Keratinocyte (primary cell): Measurements from ENCODE around the gene PKHD1. TPM values are rescaled to one million over a fixed set of nuclear protein-coding genes. Genes with fewer than 3 reads are reported as not detected.

ENCODE experiments used
- DNase-seq: peaks from one replicate; pipeline ENCODE4 v3.0.0-alpha.2; 2011; ENCODE audit warnings: low read depth, missing footprints, low spot score
- FAIRE-seq: peaks from 2 replicates; lab custom pipeline; 2011; peaks lifted over from hg19 to GRCh38; lab: Jason Lieb, UNC
- H2AFZ ChIP-seq: 2 replicates; pipeline ENCODE4 v1.6.0; 2012; ENCODE audit warnings: low read length, control low read depth, inconsistent platforms; ENCODE audit not compliant: control insufficient read depth
- H3K27ac ChIP-seq: 2 replicates; pipeline ENCODE4 v1.5.1; 2011; ENCODE audit warnings: low read length; ENCODE audit not compliant: control insufficient read depth, insufficient read depth
- H3K27me3 ChIP-seq: 3 replicates; pipeline ENCODE4 v1.6.0; 2011; ENCODE audit warnings: low read length; ENCODE audit not compliant: control insufficient read depth, insufficient read depth; ENCODE audit errors: extremely low read depth
- H3K36me3 ChIP-seq, 2 experiments: 2 replicates in 1 of 2; 3 replicates in 1 of 2; pipeline ENCODE4 v1.5.1; 2011; ENCODE audit warnings: low read length in 2 of 2, mild to moderate bottlenecking in 1 of 2; ENCODE audit not compliant: control insufficient read depth in 2 of 2, insufficient read depth in 2 of 2; ENCODE audit errors: extremely low read depth in 1 of 2
- H3K4me1 ChIP-seq: 3 replicates; pipeline ENCODE4 v1.5.1; 2011; ENCODE audit warnings: low read length; ENCODE audit not compliant: control insufficient read depth, insufficient read depth; ENCODE audit errors: extremely low read depth
- H3K4me2 ChIP-seq: 3 replicates; pipeline ENCODE4 v1.6.0; 2011; ENCODE audit warnings: low read depth, low read length; ENCODE audit not compliant: control insufficient read depth, insufficient read depth; ENCODE audit errors: extremely low read depth
- H3K4me3 ChIP-seq, 3 experiments: fragments of 200-600 bp in 1 of 3; sonication (generic) in 1 of 3; 2 replicates in 2 of 3; 3 replicates in 1 of 3; pipeline ENCODE4 v1.5.1; 2011 to 2016; ENCODE audit warnings: low read length in 3 of 3, mild to moderate bottlenecking in 3 of 3, control low read depth in 2 of 3, inconsistent platforms in 1 of 3, low read depth in 1 of 3, mixed read lengths in 1 of 3, mixed run types in 1 of 3, moderate library complexity in 1 of 3; ENCODE audit not compliant: control insufficient read depth in 2 of 3, insufficient read depth in 2 of 3; ENCODE audit errors: extremely low read depth in 1 of 3
- H3K79me2 ChIP-seq: 2 replicates; pipeline ENCODE4 v1.6.0; 2012; ENCODE audit warnings: low read length; ENCODE audit not compliant: control insufficient read depth, insufficient read depth
- H3K9ac ChIP-seq: 3 replicates; pipeline ENCODE4 v1.6.0; 2011; ENCODE audit warnings: low read length; ENCODE audit not compliant: control insufficient read depth, insufficient read depth; ENCODE audit errors: extremely low read depth
- H3K9me1 ChIP-seq: 3 replicates; pipeline ENCODE4 v1.6.0; 2011; ENCODE audit warnings: low read length; ENCODE audit not compliant: control insufficient read depth, insufficient read depth; ENCODE audit errors: extremely low read depth
- H3K9me3 ChIP-seq: 2 replicates; pipeline ENCODE4 v1.5.1; 2012; ENCODE audit warnings: low read depth, low read length; ENCODE audit not compliant: control insufficient read depth
- H4K20me1 ChIP-seq: 3 replicates; pipeline ENCODE4 v1.6.0; 2011; ENCODE audit warnings: low read length; ENCODE audit not compliant: control insufficient read depth, insufficient read depth; ENCODE audit errors: extremely low read depth
- EZH2 ChIP-seq: IDR thresholded peaks from one replicate; pipeline ENCODE4 v1.6.1; 2012; ENCODE audit warnings: inconsistent platforms, mild to moderate bottlenecking, low read length, moderate library complexity
- dilution Hi-C: fragments of 300-500 bp; cut with MboI; formaldehyde crosslinking; loops from one replicate; pipeline ENCODE4 v1.7.0; 2020; ENCODE audit warnings: low sequenced_read_pairs; ENCODE audit not compliant: extremely low pct_ligation_motif_present
- polyA plus RNA-seq, 5 experiments: library from polyadenylated mRNA; depleted of rRNA in 3 of 5; stranded (reverse) in 3 of 5; stranded (forward) in 1 of 5; unstranded in 1 of 5; fragments of >200 nt; gene quantifications; 1 replicate in 1 of 5; 2 replicates in 3 of 5; 3 replicates in 1 of 5; pipeline versions ENCODE4 v1.2.1 to v1.2.3, GENCODE V29; 2011 to 2012; ENCODE audit warnings: missing spikeins in 2 of 5, low read depth in 1 of 5, low replicate concordance in 1 of 5
- TF ChIP-seq, protein P1 (sequence below), 3 experiments: IDR thresholded peaks in 1 of 3; conservative IDR thresholded peaks in 1 of 3; optimal IDR thresholded peaks in 1 of 3; 2 replicates in 2 of 3; 3 replicates in 1 of 3; pipeline versions ENCODE3 to v1.5.1; 2011; ENCODE audit warnings: low read length in 3 of 3, mild to moderate bottlenecking in 3 of 3, moderate library complexity in 2 of 3, control low read depth in 1 of 3, inconsistent platforms in 1 of 3; ENCODE audit not compliant: insufficient read depth in 2 of 3; ENCODE audit errors: extremely low read depth in 1 of 3

Gene PKHD1
- polyA plus RNA-seq, 1 donor (not counting 4 experiments of a cell fraction or from before 2014, with no cell fraction given): under 0.01 TPM

DNA sequence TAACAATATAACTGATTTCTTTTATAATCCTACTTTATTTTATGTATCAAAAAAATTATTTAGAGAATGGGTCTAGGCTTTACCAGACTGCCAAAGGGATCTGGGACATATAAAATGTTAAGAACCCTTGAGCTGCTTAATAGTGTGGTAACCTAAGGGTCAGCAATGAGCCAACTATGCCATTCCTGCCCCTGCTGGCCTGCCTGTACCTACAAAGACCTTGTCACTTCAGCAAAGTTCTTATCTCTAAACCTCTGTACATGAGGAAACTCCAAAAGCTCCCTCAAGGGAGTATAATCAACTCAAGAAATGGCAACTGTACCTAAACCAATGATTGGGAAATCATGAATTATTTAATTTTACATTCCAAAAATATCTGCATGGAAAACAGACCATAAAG, 266.9 kb downstream of the PKHD1 start:
- H3K36me3 ChIP-seq: no peaks in the 10 kb centered on the region
- H3K9ac ChIP-seq: no peak overlapping the region
- H3K4me2 ChIP-seq: no peak overlapping the region
- no peaks in the 10 kb centered on the region for H3K27me3 ChIP-seq
- H3K79me2 ChIP-seq: no peaks in the 10 kb centered on the region
- H2AFZ ChIP-seq: no peak overlapping the region
- no peak for TF ChIP-seq EZH2
- no peaks in the 10 kb centered on the region for H3K9me1 ChIP-seq
- no peaks in the 10 kb centered on the region for H3K9me3 ChIP-seq
- FAIRE-seq (no peak), DNase-seq (no peak)
- H3K4me1 ChIP-seq: no peaks in the 10 kb centered on the region
- no peak overlapping the region for H3K27ac ChIP-seq
- dilution Hi-C loops: no loop called here
- H3K4me3 ChIP-seq: no peak overlapping the region
- H4K20me1 ChIP-seq: no peaks in the 10 kb centered on the region

DNA sequence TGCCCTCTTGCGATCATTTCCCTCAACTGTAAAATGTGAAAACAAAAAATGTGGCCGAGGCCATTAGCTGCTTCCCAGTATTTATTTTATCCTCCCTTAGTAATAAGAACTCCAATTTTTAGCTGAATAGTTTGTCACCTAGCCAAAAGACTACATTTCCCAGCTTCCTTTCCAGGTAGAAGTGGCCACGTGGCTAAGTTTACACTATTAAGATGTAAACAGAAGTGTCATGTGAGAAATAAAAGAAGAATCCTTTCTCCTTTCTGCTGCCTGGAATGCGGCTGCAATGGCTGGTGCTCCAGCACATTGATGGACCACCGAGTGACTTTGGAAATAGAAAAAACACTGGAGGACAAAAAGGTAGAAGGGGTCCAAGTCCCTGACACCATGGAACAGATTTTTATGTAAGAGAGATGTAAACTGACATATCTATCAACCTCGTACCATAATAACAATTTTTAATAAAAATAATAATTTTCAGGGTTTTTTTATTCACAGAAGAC, 268.8 kb downstream of the PKHD1 start:
- no peak overlapping the region for H3K27ac ChIP-seq
- H3K9me1 ChIP-seq: no peaks in the 10 kb centered on the region
- dilution Hi-C loops: no loop called here
- no peaks in the 10 kb centered on the region for H3K4me1 ChIP-seq
- no peaks in the 10 kb centered on the region for H3K27me3 ChIP-seq
- no peak overlapping the region for H2AFZ ChIP-seq
- H3K4me2 ChIP-seq: no peak overlapping the region
- no peaks in the 10 kb centered on the region for H3K9me3 ChIP-seq
- no peak overlapping the region for H3K4me3 ChIP-seq
- no peaks in the 10 kb centered on the region for H3K36me3 ChIP-seq
- no peak overlapping the region for H3K9ac ChIP-seq
- DNase-seq: no peak
- no peak for FAIRE-seq
- no peaks in the 10 kb centered on the region for H3K79me2 ChIP-seq
- no peaks in the 10 kb centered on the region for H4K20me1 ChIP-seq
- TF ChIP-seq, protein P1, sequence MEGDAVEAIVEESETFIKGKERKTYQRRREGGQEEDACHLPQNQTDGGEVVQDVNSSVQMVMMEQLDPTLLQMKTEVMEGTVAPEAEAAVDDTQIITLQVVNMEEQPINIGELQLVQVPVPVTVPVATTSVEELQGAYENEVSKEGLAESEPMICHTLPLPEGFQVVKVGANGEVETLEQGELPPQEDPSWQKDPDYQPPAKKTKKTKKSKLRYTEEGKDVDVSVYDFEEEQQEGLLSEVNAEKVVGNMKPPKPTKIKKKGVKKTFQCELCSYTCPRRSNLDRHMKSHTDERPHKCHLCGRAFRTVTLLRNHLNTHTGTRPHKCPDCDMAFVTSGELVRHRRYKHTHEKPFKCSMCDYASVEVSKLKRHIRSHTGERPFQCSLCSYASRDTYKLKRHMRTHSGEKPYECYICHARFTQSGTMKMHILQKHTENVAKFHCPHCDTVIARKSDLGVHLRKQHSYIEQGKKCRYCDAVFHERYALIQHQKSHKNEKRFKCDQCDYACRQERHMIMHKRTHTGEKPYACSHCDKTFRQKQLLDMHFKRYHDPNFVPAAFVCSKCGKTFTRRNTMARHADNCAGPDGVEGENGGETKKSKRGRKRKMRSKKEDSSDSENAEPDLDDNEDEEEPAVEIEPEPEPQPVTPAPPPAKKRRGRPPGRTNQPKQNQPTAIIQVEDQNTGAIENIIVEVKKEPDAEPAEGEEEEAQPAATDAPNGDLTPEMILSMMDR (optimal IDR thresholded peaks at IDR 0.05 in 1 of 3, IDR thresholded peaks at IDR 0.05 in 1 of 3, conservative IDR thresholded peaks at IDR 0.05 in 1 of 3; ENCODE audit: extremely low read depth in 1 of 3, insufficient read depth in 2 of 3, low read length in 3 of 3): no peak
- no peak for TF ChIP-seq EZH2

DNA sequence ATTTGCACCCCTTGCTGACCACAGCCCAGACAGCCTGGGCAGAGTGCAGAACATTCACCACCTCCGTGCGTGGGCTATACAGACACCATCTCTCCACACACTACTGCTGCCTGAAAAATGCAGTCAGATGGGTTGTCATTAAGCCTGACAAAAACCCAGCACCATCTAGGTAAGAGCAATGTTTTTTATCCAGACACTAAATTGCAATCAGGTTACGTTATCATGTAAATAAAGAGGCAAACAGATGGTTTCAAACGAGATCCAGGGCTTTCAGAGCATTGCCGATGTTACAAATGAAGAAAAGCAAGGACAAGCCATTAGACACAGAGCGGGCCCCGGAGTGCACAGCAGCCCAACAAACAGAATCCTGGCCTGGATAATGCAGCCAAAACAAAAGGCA, 269.6 kb downstream of the PKHD1 start:
- Histone ChIP-seq H3K4me2 (no peak overlapping the region), H3K4me3 (no peak overlapping the region), H3K9me3 (no peaks in the 10 kb centered on the region), H3K79me2 (no peaks in the 10 kb centered on the region), H4K20me1 (no peaks in the 10 kb centered on the region), H3K9me1 (no peaks in the 10 kb centered on the region), H3K4me1 (no peaks in the 10 kb centered on the region), H3K36me3 (no peaks in the 10 kb centered on the region), H2AFZ (no peak overlapping the region), H3K27me3 (no peaks in the 10 kb centered on the region), H3K27ac (no peak overlapping the region), H3K9ac (no peak overlapping the region)
- dilution Hi-C loops: no loop called here
- no peak for TF ChIP-seq EZH2
- TF ChIP-seq, protein P1 (optimal IDR thresholded peaks at IDR 0.05 in 1 of 3, IDR thresholded peaks at IDR 0.05 in 1 of 3, conservative IDR thresholded peaks at IDR 0.05 in 1 of 3; ENCODE audit: extremely low read depth in 1 of 3, insufficient read depth in 2 of 3, low read length in 3 of 3): no peak
- no peak for FAIRE-seq
- no peak for DNase-seq
